Activated T-helper 9 cell treated with anti-CD3 and anti-CD28 coated beads, Interleukin-2, amount 50 U/mL, for 16 hours (primary cell): Measurements from ENCODE around the gene CTSE.

Source experiments
- DNase-seq: peaks from one replicate; pipeline ENCODE4 v3.0.0-alpha.2; 2020; ENCODE audit warnings: low read depth

CTSE gene

DNA sequence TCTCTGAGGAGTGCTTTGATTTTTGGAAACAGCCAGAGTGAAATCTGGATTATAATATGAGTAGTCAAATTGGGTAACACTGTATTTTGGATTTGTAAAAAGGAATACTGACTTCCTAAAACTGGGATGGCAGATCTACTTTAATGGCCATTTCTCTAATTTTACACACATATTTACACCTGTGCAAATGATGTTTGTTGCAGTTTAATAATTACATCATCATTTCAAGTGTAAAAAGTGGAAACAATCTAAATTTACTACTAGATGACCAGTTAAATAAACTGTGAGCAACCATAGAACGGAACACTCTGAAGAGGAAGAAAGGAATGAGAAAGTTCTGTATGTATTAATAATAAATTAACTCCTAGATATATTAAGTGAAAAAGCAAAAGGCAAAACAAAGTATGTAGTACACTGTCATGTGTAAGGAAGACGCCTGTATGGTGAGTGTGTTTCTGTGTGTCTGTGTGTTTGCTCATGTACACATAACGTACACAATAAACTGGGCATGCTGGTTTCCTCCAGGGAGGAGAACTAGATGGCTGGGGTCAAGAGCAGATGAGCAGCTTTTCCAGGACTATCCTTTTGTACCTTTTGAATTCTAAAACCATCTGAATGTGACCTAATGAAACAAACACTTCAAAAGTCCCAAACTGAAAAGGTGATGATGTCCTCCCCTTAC, 26.4 kb upstream of the CTSE start:
- no peak for DNase-seq

DNA sequence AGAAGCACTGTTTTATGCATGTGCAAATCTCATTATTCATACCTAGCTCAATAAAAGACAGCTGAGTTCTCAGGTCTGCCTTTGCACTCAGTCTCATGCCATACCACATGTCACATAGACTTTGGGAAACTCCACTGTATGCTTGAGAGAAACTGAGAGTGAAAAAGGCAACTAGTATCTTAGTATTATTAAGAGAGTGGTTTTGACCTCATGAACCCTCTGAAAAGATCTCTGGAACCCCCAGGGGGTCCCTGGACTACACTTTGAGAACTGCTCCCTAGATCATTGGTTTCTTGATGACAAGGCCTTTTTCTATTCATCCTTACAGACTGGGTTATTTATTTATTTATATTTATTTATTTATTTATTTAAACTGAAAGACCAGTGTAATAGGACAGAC, 25.6 kb upstream of the CTSE start:
- DNase-seq = no peak

DNA sequence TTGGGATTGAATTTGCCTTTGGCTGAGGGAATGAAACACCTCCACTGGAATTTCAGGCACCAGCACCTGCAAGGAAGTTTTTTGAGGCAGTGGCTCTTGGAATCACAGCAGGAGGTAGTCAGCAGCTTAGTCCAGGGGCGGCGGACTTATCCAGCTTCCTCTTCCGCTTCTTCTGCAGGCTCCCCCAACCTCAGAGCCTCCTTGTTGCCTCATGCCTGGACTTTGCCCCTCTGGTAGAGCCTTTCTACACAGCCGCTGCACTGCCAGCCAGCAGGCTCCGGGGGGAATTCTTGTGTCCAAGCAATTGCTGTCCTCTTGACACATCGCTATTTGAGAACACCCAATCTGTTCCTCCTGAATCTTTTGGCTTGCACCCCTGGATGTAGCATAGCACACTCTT, 24.9 kb upstream of the CTSE start:
- no peak for DNase-seq

DNA sequence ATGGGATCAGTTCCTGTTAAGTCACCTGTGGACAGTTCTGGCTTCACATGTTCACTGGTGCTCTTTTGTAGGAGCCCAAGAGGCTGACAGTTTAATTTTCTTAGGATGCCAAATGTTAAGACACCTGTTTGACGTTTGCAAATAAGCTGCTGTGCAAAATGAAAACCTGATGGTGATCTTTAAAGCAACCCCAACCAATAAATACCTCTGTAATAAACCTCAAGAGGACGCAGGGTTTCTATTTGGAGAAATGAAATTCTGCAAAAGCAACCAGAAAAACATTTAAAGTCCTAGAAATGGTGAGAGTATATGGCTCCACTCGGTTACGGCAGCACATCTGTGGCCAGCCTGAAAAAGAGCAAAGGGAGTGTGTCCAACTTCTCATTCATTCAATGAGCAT, 23.6 kb upstream of the CTSE start:
- no peak for DNase-seq

DNA sequence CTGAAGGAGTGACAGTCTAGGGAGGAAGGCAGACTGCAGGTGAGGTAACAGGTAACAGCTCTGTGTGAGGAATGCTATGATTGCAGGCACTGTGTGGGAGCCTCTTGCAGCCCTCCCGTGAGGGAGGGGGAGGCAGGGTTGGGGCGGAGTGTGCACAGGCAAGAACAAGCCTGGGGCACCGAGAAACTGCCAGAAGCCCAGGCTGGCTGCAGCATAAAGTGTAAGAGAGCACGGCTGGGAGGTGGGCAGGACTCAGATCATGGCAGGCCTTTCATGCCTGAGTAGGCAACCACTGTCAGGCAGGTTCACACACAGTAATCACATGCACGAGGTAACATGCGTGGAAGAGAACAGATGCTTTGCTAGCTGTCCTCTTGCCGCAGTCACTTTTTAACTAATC, 17.9 kb upstream of the CTSE start:
- DNase-seq = no peak

DNA sequence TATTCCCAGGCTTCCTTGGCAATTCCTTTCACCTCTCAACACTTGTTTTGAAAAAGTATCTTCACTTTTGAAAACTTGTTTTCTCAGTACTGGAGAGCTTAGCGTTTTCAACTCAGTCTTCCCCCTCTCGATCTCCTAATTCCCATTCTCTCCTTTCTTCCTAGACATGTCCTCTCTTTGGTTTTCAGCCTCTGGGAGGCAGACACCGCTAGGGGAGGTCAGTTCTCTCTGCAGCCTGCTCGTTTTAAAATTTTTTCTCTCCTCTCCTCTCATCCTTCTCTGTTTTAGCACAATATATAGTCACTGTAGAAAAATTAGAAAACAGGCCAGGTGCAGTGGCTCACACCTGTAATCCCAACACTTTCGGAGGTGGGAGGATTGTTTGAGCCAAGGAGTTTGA, 16.6 kb upstream of the CTSE start:
- DNase-seq = no peak

DNA sequence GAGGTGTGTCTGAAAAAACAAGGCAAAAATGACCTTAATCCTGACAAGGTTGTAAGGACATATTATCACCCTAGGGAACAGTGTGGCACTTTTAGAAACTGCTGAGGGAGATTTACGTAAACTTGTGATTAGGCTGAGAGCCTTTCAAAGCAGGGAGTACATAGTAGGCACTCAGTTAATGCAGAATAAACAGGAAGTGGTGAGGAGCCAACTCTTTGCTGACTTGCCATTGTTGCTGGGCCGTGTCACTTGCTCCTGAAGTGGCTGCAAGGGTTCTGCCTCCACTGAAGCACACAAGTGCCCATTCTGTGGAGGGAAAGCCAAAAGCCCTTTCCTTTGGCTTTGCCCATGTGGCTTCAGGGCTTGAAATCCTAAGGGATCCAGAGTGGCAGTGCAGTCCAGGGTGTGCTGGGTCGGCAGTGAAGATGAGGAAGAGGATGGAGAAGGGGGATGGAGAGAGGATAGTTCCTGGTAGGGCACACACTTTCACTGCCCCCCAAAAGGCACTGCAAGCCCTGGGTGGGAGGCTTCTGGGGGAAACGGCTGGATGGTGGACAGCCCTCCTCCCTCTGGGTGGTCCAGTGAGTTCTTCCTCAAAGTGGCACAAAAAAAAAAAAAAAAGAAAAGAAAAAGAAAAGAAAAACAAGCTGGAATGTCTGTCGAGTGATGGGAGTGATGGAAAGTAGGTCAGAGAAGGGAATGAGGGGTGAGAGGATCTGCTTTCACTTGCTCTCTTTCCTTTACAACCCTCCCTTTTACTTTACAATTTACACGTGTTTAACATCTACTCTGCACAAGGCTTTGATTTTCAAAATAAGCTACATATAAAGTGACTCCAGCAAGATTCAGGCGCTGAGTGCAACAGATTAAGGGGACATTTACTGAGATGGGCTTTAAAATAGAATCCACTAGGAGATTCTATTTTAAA, 15.6 kb upstream of the CTSE start:
- DNase-seq = no peak

DNA sequence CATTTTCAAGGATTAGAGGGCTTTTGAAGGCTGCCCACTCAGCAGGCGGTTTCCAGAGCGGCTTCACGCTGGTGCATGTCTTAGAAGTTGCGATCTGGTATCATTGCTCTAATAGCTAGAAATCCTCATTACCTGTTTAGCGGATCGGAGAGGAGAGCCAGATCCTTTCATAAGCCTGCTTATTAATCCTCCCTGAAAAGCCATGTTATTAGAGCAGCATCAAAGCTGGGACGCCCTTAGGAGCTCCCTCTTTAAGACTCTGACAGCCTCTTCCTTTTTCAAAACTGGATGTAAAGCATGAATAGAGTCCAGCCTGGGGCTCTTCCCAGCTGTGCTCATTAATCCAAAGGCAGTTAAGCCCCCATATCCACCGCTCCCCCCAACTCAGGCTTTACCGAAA, 13.9 kb upstream of the CTSE start:
- no peak for DNase-seq

DNA sequence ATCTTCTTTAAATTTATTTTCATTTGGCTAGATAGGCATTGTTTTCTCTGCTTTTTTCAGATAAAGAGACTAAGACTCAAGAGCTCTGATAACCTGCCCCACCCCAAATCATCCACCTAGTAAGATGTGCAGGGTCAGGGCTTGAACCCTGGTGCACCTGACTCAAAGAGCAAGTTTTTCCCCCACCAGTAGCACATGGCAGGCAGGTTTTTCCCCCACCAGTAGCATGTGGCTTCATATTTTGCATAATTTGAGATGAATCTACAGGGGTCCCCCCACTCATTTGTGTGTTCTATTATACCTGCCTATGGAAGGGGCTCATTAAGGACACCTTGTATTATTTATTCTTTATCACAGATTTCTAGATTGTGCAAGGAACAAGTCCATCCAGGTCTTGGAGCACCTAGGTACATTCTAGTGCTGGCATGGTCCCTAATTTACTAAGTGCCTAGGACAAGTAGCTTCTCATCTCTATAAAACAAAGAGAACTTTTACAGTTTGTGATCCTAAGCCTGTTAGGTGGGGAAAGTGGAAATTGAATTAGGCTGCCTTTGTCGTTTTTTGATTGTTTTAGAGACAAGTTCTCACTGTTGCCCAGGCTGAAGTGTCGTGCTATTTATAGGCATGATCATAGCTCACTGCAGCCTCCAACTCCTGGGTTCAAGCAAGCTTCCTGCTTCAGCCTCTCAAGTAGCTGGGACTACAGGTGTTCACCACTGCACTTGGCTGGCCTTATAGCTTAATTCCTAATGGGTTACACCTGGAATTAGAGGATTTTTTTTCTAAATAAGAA, 13.2 kb upstream of the CTSE start:
- DNase-seq = no peak

DNA sequence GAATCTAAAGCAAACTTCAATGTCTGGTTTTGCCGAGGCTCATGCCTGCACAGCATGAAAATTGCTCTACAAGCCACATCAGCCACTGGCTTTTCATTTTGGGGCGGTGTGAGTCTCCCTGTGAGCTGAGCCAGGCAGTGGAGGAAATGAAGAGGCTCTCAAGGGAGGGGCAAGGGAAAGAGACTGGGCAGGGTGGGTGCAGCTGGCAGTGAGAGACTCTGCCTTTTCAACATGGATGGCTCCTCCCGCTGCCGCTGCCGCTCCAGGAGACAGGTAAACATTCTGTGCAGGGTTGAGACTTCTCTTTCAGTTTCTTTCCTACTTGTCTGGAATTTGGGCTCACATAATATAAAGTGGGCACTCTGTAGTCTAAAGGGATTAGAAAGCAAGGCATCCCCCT, 11.3 kb upstream of the CTSE start:
- no peak for DNase-seq

DNA sequence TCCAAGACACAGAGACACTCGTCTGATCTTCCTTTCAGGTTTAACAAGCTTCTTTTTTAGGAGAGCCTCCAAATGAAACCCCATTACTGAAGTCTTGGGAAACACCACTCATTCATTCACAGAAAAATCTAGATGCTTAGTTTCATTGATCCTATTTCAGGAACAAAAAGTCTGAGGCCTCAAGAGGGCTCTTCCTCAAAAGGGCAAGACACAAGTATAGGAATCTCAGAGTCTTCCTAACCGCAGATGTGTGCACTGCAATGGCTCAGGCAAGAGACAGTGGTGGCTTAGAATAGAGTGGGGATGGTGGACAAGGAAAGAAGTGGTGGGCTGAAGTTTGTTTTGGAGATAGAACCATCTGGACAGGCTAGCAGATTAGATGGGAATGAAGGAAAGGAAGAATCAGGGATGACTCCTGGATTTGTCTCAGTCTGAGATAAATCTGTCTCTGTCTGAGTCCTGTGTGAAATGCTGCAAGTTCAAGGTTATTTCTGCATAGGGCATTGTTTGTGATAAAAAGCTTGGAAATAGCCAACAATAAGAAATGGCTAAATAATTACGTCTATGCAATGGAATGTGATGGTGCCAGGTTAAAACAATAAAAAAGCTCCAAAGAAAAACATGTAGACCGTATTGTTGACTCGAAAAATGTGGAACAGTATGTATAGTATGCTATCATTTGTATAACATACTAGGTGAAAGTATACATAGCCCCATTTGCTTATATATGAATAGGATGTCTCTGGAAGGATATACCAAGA, 8.9 kb upstream of the CTSE start:
- no peak for DNase-seq

DNA sequence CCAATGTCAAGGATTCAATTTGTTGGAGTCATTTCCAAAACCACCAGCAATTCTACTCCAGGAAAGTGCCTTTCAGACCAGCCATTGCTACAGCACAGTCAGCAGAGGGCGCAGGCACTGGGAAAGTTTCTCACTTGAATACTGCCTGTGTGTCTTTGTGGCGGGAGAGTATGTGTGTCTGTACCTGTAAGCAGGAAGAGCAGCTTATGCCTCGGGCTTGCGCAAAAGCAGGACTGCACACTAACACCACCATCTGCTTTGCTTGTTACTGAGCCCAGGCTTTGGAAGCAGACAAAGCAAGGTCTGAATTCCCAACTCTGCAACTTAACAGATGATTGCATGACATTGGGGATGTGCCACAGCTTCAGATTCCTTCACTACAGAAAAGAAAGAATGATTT, 7.0 kb upstream of the CTSE start:
- peak; percentile 44 for DNase-seq

DNA sequence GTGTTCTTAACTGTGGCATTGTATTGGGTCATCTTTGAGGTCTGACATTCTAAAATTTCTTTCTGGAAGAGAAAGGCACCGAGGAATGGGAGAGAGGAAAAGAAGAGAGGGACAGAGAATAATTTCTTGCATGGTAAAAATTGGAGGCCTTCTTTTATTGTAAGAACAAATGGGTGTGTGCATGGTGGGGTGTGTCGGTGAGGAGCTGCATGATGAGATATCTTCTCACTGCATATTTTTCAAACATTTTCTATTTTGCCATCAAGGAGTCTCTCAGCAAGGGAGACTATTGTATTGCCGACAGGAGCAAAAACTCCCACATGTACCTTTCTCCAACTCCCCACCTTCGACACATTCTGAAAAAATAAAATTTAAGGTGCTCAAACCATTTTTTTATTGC, 6.5 kb upstream of the CTSE start:
- no peak for DNase-seq

DNA sequence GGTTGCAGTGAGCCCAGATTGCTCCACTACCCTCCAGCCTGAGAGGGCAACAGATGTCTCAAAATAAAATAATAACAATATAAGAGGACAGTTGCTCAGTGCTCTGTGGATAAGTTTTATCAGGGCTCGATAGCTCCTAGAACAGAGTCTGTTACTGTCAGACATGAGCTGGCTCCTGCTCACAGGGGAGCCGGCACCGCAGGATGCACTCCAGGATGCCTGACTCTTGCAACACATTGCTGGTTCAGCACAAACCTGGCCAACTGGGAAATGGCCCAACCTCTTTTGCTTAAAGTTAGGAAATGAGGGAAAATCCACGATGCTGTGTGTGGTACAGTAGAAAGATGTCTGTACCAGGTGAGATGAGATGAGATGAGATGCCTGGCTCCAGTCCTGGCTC, 5.8 kb upstream of the CTSE start:
- DNase-seq = no peak

DNA sequence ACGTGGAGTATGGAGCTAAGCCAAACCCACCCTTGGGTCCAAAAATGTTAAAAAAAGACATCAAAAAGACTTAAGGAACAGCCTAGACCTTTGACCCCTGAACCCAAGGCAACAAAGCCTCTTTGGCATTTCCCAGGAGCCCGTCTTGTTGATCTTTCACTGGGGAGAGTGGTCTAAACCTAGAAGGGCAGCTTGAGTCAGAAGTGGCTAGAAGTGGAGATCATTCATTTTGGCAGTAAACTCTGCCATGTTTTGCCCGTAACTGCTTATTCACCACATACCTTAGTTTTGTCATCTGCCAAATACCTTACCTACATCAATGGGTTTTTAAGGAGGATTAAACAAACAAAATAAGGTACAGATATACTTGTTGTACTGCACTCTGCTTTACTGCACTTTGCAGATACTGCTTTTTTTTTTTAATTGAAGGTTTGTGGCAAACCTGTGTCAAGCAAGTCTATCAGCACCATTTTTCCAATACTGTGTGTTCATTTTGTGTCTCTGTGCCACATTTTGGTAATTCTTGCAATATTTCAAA, 1.7 kb upstream of the CTSE start:
- no peak for DNase-seq

DNA sequence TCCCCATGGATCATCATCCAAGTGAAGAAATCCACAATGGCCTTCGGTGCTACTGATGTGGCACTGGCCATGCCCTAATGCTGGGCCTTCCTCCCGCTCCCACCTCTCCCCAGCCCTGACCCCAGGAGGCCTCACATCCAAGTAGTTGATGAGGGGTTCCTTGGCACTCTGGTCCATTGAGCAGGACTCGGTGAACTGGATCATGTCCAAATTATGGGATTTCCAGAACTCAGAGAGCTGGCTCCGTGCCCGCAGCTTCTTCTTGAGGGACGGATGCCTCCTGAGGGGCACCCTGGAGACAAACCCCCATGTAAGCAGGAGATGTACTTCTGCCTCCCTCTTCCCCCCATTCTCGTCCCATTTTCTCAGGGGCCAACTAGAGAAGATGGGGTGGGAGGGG, 929 bp downstream of the CTSE start:
- no peak for DNase-seq

DNA sequence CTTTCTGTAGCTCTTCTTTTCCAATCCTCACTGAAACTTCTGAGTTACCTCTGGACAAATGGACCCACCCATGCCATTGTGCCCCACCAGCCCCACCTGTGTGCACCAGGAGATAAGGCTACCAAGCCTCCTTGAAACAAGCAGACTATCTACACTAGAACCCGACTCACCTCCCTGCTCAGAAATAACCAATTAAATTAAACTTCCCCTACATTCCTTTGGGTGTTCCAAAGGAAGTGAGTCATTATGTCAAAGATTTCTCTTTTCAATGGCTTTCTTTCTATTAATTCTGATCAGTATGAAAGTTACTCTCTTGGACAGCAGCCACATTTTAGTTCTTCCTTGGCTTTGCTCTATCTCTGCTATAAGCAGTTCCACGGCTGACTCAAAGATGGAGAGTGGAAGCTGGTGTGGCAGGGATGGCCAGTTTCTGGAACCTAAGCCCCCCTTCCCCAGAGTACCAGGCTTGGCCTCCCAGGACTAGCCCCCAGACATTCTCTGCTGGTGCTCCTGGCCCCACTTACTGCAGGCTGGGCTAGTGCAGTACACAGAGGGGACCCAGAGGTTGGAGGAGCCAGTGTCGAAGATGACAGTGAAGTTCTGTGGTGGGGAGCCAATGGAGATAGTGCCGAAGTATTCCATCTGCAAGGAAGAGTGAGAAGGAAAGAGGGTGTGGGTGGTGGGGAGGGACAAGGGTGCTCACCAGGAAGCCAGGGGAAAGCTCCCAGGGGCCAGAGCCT, 1.9 kb downstream of the CTSE start:
- DNase-seq = no peak

DNA sequence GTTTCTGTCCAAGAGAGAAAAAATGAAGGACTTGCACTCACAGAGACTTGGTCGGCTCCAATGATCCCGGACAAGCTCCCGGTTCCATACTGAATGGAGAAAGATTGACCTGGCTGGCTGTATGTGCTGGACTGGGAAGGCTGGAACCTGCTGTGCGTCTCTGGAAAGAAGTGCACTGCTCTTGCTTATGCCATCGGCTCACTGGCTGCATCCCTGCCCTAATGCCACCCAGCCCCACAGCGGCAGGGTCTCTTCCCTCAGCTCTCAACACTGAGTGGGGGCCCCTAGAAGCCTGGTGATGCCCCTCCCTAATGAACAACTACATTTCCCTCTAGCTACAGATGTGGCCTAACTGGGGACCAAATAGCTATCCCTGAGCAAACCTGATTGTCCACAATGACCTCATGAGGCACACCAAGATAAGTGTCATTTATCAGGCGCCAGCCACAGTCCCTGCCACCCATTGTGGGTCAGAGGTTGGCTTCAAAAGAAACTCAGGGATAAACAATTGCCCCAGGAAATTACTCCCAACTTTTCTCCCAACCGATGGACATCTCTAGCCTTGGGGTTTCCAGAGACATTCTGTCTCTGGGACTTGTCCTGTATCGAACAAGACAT, 2.6 kb downstream of the CTSE start:
- DNase-seq = no peak

DNA sequence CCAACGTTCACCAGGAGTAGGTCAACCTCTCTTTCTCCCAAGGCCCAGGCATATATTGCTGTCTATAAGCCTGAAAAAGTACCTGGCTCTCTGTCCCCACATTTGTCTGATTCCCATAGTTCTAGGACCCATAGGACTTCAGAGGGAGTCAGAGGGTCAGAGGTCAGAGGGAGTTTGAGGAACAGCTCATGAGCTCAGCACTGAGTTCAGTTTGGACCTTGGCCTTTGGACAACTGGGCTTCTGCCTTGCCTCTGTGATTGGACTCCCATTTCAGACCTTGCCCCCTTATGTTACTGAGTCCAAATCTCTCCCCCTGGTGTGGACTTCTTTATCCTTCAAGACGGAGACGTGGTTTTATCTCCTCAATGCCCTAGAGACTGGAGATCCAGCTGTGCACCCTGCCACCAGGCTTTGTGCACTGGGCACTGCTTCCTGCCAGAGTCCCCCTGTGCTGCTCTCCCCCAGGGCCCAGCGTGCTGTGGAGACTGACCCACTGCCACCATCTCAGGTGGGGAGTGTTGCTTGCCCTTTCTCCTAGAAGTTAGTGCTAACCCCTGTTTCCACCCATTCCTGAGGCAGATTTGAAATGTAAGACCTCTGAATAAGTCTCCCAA, 3.2 kb downstream of the CTSE start:
- DNase-seq = no peak

DNA sequence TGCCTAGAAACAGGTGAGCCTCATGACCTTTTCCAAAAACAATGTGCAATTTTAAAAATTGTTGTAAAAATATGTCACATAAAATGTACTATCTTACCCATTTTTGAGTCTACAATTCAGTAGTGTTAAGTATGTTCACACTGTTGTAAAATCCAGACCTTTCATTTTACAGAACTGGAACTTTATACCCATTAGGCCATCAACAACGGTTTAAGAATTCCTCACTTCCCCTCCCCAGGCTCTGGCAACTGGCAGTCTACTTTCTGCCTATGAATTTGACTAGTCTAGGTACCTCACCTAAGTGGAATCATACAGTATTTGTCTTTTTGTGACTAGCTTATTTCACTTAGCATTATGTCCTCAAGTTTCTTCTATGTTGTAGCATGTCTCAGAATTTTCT, 8.6 kb downstream of the CTSE start:
- DNase-seq = no peak
